T-helper 1 cell (primary cell): ENCODE results near the gene GNA12.

Experiments
- DNase-seq, 5 donors: peaks; one replicate each; pipeline ENCODE4 v3.0.0-alpha.2; 2012 to 2020

GNA12 gene

GRCh38 chr7:2800931-2801688 is 43.0 kb downstream of the GNA12 start:
- DNase-seq: no peak

DNA sequence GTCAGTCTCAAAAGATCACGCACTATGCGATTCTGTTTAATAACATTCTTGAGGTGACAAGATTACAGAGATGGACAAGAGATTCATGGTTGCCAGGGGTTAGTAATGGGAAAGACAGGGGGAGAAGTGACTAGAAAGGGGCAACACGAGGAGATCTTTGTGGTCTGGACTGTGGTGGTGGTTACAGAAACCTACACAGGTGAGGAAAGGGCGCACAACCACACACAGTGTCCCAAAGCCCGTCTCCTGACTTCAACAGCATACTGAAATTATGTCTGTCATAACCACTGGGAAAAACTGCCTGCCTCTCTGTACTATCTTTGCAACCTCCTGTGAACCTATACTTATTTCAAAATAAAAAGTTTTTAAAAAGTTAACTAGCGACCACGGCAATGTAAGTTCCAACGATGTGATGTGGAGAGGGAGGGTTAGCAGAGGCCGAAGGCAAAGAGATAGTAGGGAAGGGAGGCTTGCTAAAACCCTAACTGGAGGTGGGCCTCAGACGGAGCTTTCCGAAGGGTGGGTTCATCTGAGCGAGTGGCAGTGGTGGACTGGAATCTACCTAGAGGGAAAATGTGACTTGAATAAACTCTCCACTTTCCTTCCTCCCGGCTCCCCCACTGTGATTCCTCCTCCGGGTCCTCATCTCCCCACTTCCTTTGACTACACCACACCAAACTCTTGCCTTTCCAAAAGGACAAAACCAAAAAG is 43.7 kb downstream of the GNA12 start:
- DNase-seq: no peak

- no peak for DNase-seq
These were observed 44.9 kb downstream of the GNA12 start for GRCh38 chr7:2799253-2799652.

GRCh38 chr7:2798669-2799068 is 45.4 kb downstream of the GNA12 start:
- no peak for DNase-seq

DNA sequence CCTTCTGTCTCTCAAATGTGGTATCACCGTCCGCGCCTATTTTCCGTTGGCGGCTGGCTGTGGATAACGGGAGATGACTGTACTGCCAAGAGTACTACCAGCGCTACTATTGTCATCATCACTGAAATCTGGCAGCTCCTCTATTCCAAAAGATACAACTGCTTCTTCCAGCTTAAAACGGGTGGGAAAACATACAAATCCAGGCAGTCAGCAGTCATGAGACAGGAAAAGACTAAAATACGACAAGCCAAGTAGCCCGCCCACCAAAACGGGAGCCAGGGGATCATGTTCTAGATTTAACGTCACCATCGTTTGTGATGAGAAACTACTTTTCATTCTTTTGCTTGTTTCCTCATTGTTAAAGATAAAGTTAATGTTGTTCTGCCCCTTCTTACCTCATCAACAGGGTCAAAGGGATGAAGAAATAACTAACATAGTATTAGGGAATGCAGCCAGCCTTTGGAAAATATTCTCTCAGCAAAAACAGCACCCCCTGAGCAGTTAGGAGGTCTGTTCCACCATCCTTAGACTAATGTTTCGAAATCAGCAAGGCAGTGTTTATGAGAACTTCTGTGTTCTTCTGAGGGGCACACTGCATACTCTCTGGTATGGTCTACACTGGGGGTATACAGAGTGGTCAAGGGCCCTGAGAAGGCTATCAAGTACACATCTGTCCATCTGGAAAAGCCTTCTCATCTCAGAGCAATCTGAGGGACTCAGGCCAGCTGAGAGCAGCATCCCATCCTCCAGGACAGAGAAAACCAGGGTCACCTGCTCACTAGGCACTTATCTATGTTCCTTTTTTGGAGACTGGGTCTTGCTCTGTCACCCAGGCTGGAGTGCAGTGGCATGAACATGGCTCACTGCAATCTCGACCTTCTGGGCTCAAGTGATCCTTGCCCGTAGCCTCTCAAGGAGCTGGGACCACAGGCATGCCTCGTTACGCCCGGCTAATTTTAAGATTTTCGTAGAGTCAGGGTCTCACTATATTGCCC is 47.5 kb downstream of the GNA12 start:
- no peak for DNase-seq

- no peak for DNase-seq
These were observed 48.2 kb downstream of the GNA12 start for GRCh38 chr7:2795906-2796305.

DNA sequence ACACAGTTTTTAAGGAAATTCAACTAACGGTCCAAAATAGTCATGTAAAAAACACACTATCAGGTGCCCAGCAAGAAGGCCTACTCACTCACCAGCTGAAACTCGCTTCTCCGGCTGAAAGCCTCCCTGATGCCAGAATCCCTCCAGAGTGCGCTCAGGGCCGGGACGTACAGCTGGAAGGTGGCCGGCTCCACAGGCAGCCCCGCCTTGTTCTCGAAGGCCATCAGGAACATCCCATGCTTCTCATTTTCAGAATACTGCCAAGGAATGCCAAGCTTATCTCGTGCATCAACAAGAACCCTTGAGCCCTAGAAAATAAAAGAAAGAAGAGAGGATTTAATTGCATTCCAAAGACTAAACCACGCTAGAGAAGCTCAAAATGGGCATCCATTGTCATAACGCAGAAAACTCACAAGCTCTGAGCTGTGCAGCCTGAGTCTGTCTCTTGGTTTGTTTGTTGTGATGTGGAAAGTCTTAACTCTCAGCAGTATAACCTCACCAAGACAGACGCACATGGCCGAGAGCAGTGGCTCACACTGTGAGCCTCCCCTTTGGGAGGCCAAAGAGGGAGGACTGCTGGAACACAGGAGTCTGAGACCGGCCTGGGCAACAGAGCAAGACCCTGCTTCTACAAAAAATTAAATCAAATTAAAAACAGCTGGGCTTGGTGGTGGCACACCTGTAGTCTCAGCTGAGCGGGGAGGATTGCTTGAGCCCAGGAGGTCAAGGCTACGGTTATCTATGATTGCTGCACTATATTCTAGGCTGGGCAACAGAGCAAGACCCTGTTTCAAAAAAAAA is 49.1 kb downstream of the GNA12 start:
- DNase-seq: no peak

DNA sequence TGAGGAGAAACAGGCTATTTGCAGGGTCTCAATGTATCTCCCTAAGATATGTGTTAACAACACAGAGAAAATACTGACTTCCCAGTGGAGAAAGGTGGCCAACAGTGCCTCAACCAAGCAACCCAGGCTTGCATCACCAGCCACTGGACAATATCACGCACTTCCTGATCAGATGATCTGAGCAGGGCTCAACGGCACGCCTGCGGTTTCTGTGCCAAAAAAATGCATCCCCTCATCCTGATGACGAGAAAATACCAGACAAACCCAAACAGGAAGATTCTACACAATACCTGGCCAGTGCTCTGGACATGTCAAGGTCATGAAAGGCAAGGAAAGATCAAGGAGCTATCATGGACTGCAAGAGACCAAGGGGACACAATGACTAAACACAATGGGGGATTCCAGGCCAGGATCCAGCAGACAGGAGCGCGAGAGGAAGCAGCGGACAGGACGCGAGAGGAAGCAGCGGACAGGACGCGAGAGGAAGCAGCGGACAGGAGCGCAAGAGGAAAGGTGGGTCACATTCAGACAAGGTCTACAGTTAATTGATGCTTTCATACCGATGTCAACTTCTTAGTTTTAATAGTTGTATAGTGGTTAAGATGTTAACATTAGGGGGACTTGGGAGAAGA is 51.1 kb downstream of the GNA12 start:
- DNase-seq: no peak

GRCh38 chr7:2792235-2792634 is 51.9 kb downstream of the GNA12 start:
- no peak for DNase-seq

- no peak for DNase-seq
These were observed 52.7 kb downstream of the GNA12 start for GRCh38 chr7:2791390-2791789.

- DNase-seq: no peak
These were observed 56.7 kb downstream of the GNA12 start for GRCh38 chr7:2787251-2787951.

- no peak for DNase-seq
These were observed 57.4 kb downstream of the GNA12 start for GRCh38 chr7:2786607-2787116.

GRCh38 chr7:2785071-2785500 is 59.0 kb downstream of the GNA12 start:
- DNase-seq: no peak

DNA sequence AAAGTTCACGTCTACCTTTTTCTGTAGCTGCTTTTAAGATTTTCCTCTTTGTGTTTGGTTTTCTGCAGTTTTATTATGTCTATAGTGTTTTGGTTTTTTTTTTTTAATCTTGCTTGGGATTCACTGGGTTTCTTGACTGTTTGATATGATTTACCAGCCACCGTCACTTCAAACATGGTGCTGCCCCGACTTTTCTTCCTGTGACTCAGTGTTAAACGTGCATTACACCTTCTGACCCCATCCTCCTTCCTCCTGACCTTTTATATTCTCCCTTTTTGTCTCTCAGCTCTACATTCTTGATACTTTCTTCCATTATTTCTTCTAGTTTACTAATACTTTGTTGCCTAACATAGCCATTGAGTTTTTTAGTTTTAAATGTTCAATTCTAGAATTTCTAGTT is 61.5 kb downstream of the GNA12 start:
- DNase-seq: no peak

GRCh38 chr7:2782121-2782520 is 62.0 kb downstream of the GNA12 start:
- no peak for DNase-seq

GRCh38 chr7:2781636-2782035 is 62.5 kb downstream of the GNA12 start:
- no peak for DNase-seq

DNA sequence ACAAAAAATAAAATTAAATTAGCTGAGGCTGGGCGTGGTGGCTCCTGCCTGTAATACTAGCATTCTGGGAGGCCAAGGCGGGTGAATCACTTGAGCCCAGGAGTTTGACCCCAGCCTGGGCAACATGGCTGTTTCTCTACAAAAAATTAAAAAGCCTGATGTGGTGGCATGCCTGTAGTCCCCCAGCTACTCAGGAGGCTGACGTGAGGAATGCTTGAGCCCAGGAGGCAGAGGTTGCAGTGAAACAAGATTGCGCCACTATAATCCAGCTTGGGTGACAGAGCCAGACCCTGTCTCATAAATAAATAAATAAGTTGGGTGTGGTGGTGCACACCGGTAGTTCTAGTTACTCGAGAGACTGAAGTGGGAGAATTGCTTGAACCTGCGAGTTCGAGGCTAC is 65.1 kb downstream of the GNA12 start:
- DNase-seq: no peak

GRCh38 chr7:2777898-2778535 is 66.1 kb downstream of the GNA12 start:
- no peak for DNase-seq

GRCh38 chr7:2776401-2776800 is 67.7 kb downstream of the GNA12 start:
- no peak for DNase-seq

- no peak for DNase-seq
These were observed 68.3 kb downstream of the GNA12 start for GRCh38 chr7:2775785-2776184.
